Measurements from ENCODE around the gene FIGN. TPM values are rescaled to one million over a fixed set of nuclear protein-coding genes. Genes with fewer than 3 reads are reported as not detected.

FIGN gene
- total RNA-seq, 2 experiments from 2014 or later: not detected

DNA sequence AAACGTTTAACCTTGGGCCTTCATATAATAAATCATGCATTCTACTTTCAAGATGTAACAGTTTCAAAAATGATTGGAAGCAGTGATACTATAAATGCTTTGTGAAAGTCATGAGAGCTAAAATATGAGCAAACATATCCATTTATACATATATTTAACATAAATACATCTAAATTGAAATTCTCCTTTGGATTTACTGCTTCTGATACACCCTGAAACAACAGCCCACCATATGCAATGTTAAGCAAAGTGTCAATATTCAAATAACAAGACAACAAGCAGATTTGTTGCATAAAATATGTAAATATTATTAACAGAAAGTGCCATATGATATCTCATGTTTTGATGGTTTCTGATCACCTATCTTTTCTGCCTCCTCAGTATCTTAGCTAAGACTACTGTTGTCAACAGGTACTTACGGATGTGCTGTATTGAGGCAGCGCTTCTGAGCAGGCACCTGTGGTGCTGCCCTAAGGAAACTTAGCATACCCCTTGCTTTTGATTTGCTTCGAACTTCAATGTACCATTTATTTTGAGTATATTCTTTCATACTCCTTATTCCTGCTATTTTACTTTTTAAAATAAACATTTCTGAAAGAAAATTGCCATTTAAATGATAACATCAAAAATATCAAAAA, 6.1 kb downstream of the FIGN start:
- TF ChIP-seq, protein P1, sequence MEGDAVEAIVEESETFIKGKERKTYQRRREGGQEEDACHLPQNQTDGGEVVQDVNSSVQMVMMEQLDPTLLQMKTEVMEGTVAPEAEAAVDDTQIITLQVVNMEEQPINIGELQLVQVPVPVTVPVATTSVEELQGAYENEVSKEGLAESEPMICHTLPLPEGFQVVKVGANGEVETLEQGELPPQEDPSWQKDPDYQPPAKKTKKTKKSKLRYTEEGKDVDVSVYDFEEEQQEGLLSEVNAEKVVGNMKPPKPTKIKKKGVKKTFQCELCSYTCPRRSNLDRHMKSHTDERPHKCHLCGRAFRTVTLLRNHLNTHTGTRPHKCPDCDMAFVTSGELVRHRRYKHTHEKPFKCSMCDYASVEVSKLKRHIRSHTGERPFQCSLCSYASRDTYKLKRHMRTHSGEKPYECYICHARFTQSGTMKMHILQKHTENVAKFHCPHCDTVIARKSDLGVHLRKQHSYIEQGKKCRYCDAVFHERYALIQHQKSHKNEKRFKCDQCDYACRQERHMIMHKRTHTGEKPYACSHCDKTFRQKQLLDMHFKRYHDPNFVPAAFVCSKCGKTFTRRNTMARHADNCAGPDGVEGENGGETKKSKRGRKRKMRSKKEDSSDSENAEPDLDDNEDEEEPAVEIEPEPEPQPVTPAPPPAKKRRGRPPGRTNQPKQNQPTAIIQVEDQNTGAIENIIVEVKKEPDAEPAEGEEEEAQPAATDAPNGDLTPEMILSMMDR (IDR thresholded peaks at IDR 0.05): no peak
- no peaks in the 10 kb centered on the region for H3K9me3 Mint-ChIP-seq
- no peak overlapping the region for H3K27ac ChIP-seq (ENCODE audit: low read depth in 1 of 2, low read length in 2 of 2)
- no peak for ATAC-seq (ENCODE audit: poor library complexity)
- H3K9me3 ChIP-seq (ENCODE audit: control insufficient read depth in 1 of 2, insufficient read depth in 1 of 2, low read length in 2 of 2): no peaks in the 10 kb centered on the region
- H3K27me3 Mint-ChIP-seq: peaks cover 12% of the 10 kb centered on the region
- intact Hi-C loops (cut with DNase I, micrococcal nuclease): no loop called here
- H3K27me3 ChIP-seq (ENCODE audit: control insufficient read depth in 1 of 2, insufficient read depth in 2 of 2, low read length in 2 of 2): peaks cover 0 to 11% of the 10 kb centered on the region in 2 experiments
- no peaks in the 10 kb centered on the region for H3K4me1 Mint-ChIP-seq (ENCODE audit: low read depth)
- ChIA-PET CTCF (no interaction called here), POLR2A (no interaction called here)
- H3K4me3 Mint-ChIP-seq: no peak overlapping the region
- H3K27ac Mint-ChIP-seq: no peak overlapping the region
- H3K36me3 ChIP-seq (ENCODE audit: insufficient read depth, low read length): no peaks in the 10 kb centered on the region
- DNase-seq: no peak
- no peaks in the 10 kb centered on the region for H3K4me1 ChIP-seq (ENCODE audit: insufficient read depth, low read length)
- H3K36me3 Mint-ChIP-seq (ENCODE audit: low read depth): no peaks in the 10 kb centered on the region
- H3K4me3 ChIP-seq (ENCODE audit: low read length): no peak overlapping the region

DNA sequence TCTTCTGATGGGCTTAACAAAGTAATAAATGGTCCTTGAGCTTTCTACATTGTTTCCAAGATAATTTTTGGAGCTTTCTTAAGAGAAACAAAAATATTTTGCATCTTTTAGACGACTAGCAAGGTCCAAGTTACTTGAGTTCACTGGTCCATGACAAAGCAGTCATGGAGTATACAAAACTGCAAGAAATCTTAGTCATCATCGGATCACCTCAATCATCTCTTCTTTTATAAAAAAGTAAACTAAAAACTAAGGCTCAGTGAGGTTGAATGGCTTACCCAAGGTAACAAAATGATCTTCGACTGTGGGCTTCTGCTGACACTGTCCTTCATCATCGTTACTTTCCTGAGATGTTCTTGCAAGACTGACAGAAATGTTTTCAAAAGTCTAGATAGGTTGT, 11.9 kb downstream of the FIGN start:
- H3K4me3 ChIP-seq (ENCODE audit: low read length): no peak overlapping the region

DNA sequence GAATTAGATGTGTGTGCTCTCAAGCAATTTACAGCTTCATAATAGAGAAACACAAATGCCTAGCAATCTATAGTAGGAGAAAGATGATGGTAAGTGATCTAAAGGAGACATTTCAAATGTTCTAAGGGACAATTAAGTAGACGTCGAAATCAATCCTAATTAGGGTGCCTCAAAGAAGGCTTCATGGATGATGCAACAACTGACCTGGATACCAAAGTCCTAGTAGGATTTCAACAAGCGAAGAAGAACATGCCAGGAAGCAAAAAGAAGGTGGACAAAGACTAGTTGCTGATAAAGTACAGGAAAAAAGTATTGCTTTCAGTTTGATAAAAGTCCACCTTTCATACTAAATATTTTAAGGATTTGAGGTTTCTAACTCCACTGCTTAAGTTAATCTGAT, 12.5 kb downstream of the FIGN start:
- no peak overlapping the region for H3K4me3 ChIP-seq (ENCODE audit: low read length)
- H3K27me3 Mint-ChIP-seq: no peaks in the 10 kb centered on the region
- intact Hi-C loops (cut with DNase I, micrococcal nuclease): no loop called here
- no peak for DNase-seq
- H3K36me3 Mint-ChIP-seq (ENCODE audit: low read depth): no peaks in the 10 kb centered on the region
- ChIA-PET POLR2A (no interaction called here), CTCF (no interaction called here)
- H3K36me3 ChIP-seq (ENCODE audit: insufficient read depth, low read length): no peaks in the 10 kb centered on the region
- no peaks in the 10 kb centered on the region for H3K4me1 Mint-ChIP-seq (ENCODE audit: low read depth)
- no peaks in the 10 kb centered on the region for H3K4me1 ChIP-seq (ENCODE audit: insufficient read depth, low read length)
- TF ChIP-seq, protein P1 (IDR thresholded peaks at IDR 0.05): no peak
- H3K4me3 Mint-ChIP-seq: no peak overlapping the region
- no peaks in the 10 kb centered on the region for H3K9me3 ChIP-seq (ENCODE audit: control insufficient read depth in 1 of 2, insufficient read depth in 1 of 2, low read length in 2 of 2)
- no peaks in the 10 kb centered on the region for H3K9me3 Mint-ChIP-seq
- H3K27me3 ChIP-seq (ENCODE audit: control insufficient read depth in 1 of 2, insufficient read depth in 2 of 2, low read length in 2 of 2): no peaks in the 10 kb centered on the region
- no peak for ATAC-seq (ENCODE audit: poor library complexity)
- no peak overlapping the region for H3K27ac ChIP-seq (ENCODE audit: low read depth in 1 of 2, low read length in 2 of 2)
- no peak overlapping the region for H3K27ac Mint-ChIP-seq

More for the DNA sequence above, 11.9 kb downstream of the FIGN start:
- no peaks in the 10 kb centered on the region for H3K27me3 Mint-ChIP-seq
- no peak for ATAC-seq (ENCODE audit: poor library complexity)
- intact Hi-C loops (cut with DNase I, micrococcal nuclease): no loop called here
- Histone ChIP-seq H3K4me1 (ENCODE audit: insufficient read depth, low read length) (no peaks in the 10 kb centered on the region), H3K27ac (ENCODE audit: low read depth in 1 of 2, low read length in 2 of 2) (no peak overlapping the region), H3K36me3 (ENCODE audit: insufficient read depth, low read length) (no peaks in the 10 kb centered on the region), H3K9me3 (ENCODE audit: control insufficient read depth in 1 of 2, insufficient read depth in 1 of 2, low read length in 2 of 2) (no peaks in the 10 kb centered on the region), H3K27me3 (ENCODE audit: control insufficient read depth in 1 of 2, insufficient read depth in 2 of 2, low read length in 2 of 2) (no peaks in the 10 kb centered on the region)
- H3K27ac Mint-ChIP-seq: no peak overlapping the region
- H3K4me3 Mint-ChIP-seq: no peak overlapping the region
- ChIA-PET CTCF (no interaction called here), POLR2A (no interaction called here)
- H3K36me3 Mint-ChIP-seq (ENCODE audit: low read depth): no peaks in the 10 kb centered on the region
- H3K4me1 Mint-ChIP-seq (ENCODE audit: low read depth): no peaks in the 10 kb centered on the region
- H3K9me3 Mint-ChIP-seq: no peaks in the 10 kb centered on the region
- no peak for DNase-seq
- TF ChIP-seq, protein P1 (IDR thresholded peaks at IDR 0.05): no peak

Data from CD4-positive, alpha-beta T cell (primary cell).